Left renal cortex interstitium (tissue), 4 donors: ENCODE results near the gene TMEM145. TPM values are rescaled to one million over a fixed set of nuclear protein-coding genes. Genes with fewer than 3 reads are reported as not detected.

Experiments used
- DNase-seq, 4 donors: peaks; one replicate each; pipeline ENCODE4 v3.0.0-alpha.2; 2013; ENCODE audit warnings: low read depth in 4 of 4, low spot score in 2 of 4, missing footprints in 1 of 4
- polyA plus RNA-seq, 4 donors: library from polyadenylated mRNA; unstranded; fragments of 120-200 nt; gene quantifications; one replicate each; pipeline ENCODE4 v1.2.1, GENCODE V29; 2013; ENCODE audit not compliant: insufficient read length in 4 of 4

The TMEM145 gene
- polyA plus RNA-seq, 4 donors, result 0.75 to 1.2 (median 0.90) TPM

GRCh38 chr19:42288387-42288786 lies 24.7 kb upstream of the TMEM145 start:
- DNase-seq, result no peak

GRCh38 chr19:42288881-42289555 lies 24.1 kb upstream of the TMEM145 start:
- no peak for DNase-seq

GRCh38 chr19:42289556-42290041 lies 23.5 kb upstream of the TMEM145 start:
- no peak for DNase-seq

- DNase-seq, result no peak
These were observed 23.0 kb upstream of the TMEM145 start for GRCh38 chr19:42290136-42290522.

GRCh38 chr19:42290523-42291434 lies 22.3 kb upstream of the TMEM145 start:
- no peak for DNase-seq

- DNase-seq, result no peak
These were observed 21.7 kb upstream of the TMEM145 start for GRCh38 chr19:42291435-42291810.

GRCh38 chr19:42292042-42292960 lies 20.8 kb upstream of the TMEM145 start:
- DNase-seq, result no peak

- no peak for DNase-seq
These were observed 20.1 kb upstream of the TMEM145 start for GRCh38 chr19:42292963-42293362.

- DNase-seq, result no peak
These were observed 19.6 kb upstream of the TMEM145 start for GRCh38 chr19:42293540-42293939.

GRCh38 chr19:42293948-42294347 lies 19.2 kb upstream of the TMEM145 start:
- DNase-seq, result no peak

GRCh38 chr19:42294471-42295137 lies 18.5 kb upstream of the TMEM145 start:
- DNase-seq, result no peak

GRCh38 chr19:42295342-42295741 lies 17.8 kb upstream of the TMEM145 start:
- no peak for DNase-seq

- no peak for DNase-seq
These were observed 17.1 kb upstream of the TMEM145 start for GRCh38 chr19:42295831-42296525.

- DNase-seq, result no peak
These were observed 16.1 kb upstream of the TMEM145 start for GRCh38 chr19:42297039-42297438.

- DNase-seq, result no peak
These were observed 11.4 kb upstream of the TMEM145 start, which contains the start of gene PRR19 for GRCh38 chr19:42301646-42302203. Gene PRR19, plus strand, starts transcription at chr19:42302132. Its CDS starts 7,453 bp downstream, at chr19:42309585.

GRCh38 chr19:42303101-42303464 lies 10.0 kb upstream of the TMEM145 start:
- no peak for DNase-seq

GRCh38 chr19:42303876-42304275 lies 9.2 kb upstream of the TMEM145 start:
- DNase-seq, result no peak

GRCh38 chr19:42306646-42307045 lies 6.5 kb upstream of the TMEM145 start:
- DNase-seq, result no peak

- no peak for DNase-seq
These were observed 3.4 kb upstream of the TMEM145 start for GRCh38 chr19:42309686-42310085.
